Astrocyte (in vitro differentiated cells and primary cell): ENCODE measurements around the gene CCDC141.

Experiments used
- CTCF ChIP-seq: IDR thresholded peaks from 2 replicates; pipeline ENCODE4 v1.5.1; 2011; ENCODE audit warnings: low read depth, mild to moderate bottlenecking, inconsistent platforms, low read length, moderate library complexity; ENCODE audit not compliant: insufficient read depth
- EZH2 ChIP-seq: IDR thresholded peaks from 2 replicates; pipeline ENCODE4 v1.6.1; 2012; ENCODE audit warnings: mild to moderate bottlenecking, low read length, inconsistent platforms; ENCODE audit not compliant: insufficient read depth

- no peak for TF ChIP-seq CTCF
- TF ChIP-seq EZH2: no peak
Observed at GRCh38 chr2:179082697-179083096, 32.8 kb upstream of the CCDC141 start.
